Brain microvascular endothelial cell (primary cell): ENCODE measurements around the gene NOTCH4.

Experiments used
- DNase-seq: peaks from one replicate; pipeline ENCODE4 v3.0.0-alpha.2; 2020
- H3K27ac ChIP-seq: fragments of 250-450 bp; sonication (Bioruptor Pico); 2 replicates; pipeline ENCODE4 v1.5.1; 2020; ENCODE audit warnings: mild to moderate bottlenecking, moderate library complexity
- H3K27me3 ChIP-seq: fragments of 250-450 bp; sonication (Bioruptor Pico); replicated peaks from 2 replicates; pipeline ENCODE4 v1.5.1; 2020; ENCODE audit warnings: mild to moderate bottlenecking
- H3K36me3 ChIP-seq: fragments of 250-450 bp; sonication (Bioruptor Pico); replicated peaks from 2 replicates; pipeline ENCODE4 v1.5.1; 2020; ENCODE audit warnings: mild to moderate bottlenecking
- H3K4me3 ChIP-seq: 2 replicates; pipeline ENCODE4 v1.5.1; 2011; ENCODE audit warnings: low read depth, mild to moderate bottlenecking, control low read depth, low read length, moderate library complexity
- CTCF ChIP-seq: IDR thresholded peaks from 2 replicates; pipeline ENCODE4 v1.5.1; 2011; ENCODE audit warnings: low read depth, mild to moderate bottlenecking, moderate library complexity, low read length, control low read depth, inconsistent platforms; ENCODE audit errors: missing control alignments
- in situ Hi-C: cut with HindIII; loops from 2 replicates; pipeline ENCODE4 v1.10.0; 2017; ENCODE audit warnings: low sequenced_read_pairs, low pct_ligation_motif_present

The NOTCH4 gene

GRCh38 chr6:32168350-32168749 lies 55.5 kb downstream of the NOTCH4 start:
- Histone ChIP-seq H3K27ac (no peak overlapping the region), H3K36me3 (peaks cover 42% of the 10 kb centered on the region)

GRCh38 chr6:32167761-32168262 lies 56.1 kb downstream of the NOTCH4 start:
- no peak overlapping the region for H3K27ac ChIP-seq
- no peak for TF ChIP-seq CTCF
- no peak overlapping the region for H3K4me3 ChIP-seq
- in situ Hi-C loops: no loop called here
- peaks cover 42% of the 10 kb centered on the region for H3K36me3 ChIP-seq
- no peaks in the 10 kb centered on the region for H3K27me3 ChIP-seq
- no peak for DNase-seq

More at GRCh38 chr6:32168350-32168749, 55.5 kb downstream of the NOTCH4 start:
- Histone ChIP-seq H3K27me3 (no peaks in the 10 kb centered on the region), H3K4me3 (no peak overlapping the region)
- TF ChIP-seq CTCF: no peak
- no peak for DNase-seq
- in situ Hi-C loops: no loop called here

- no peak for TF ChIP-seq CTCF
- H3K4me3 ChIP-seq: no peak overlapping the region
- DNase-seq: no peak
- H3K27me3 ChIP-seq: no peaks in the 10 kb centered on the region
- no peak overlapping the region for H3K27ac ChIP-seq
- peaks cover 43% of the 10 kb centered on the region for H3K36me3 ChIP-seq
- in situ Hi-C loops: no loop called here
Observed at GRCh38 chr6:32167154-32167760, 56.6 kb downstream of the NOTCH4 start.

GRCh38 chr6:32166411-32167061 lies 57.3 kb downstream of the NOTCH4 start:
- Histone ChIP-seq H3K36me3 (peaks cover 45% of the 10 kb centered on the region), H3K27ac (no peak overlapping the region), H3K4me3 (no peak overlapping the region), H3K27me3 (no peaks in the 10 kb centered on the region)
- peak; percentile 49 for TF ChIP-seq CTCF
- no peak for DNase-seq
- in situ Hi-C loops: no loop called here

GRCh38 chr6:32164295-32164694 lies 59.6 kb downstream of the NOTCH4 start, which contains the start of gene EGFL8:
Gene EGFL8 (plus strand): TSS chr6:32164595. CDS start chr6:32166166, 1,571 bp downstream.
- Histone ChIP-seq H3K4me3 (no peak within 1 kb of the TSS), H3K36me3 (peaks cover 30% of the 10 kb centered on the region), H3K27ac (no peak within 1 kb of the TSS), H3K27me3 (no peaks in the 10 kb centered on the region)
- TF ChIP-seq CTCF: no peak
- DNase-seq: no peak
- in situ Hi-C loops: no loop called here
